T-cell (primary cell): ENCODE results near the gene EDDM3A. TPM values are rescaled to one million over a fixed set of nuclear protein-coding genes. Genes with fewer than 3 reads are reported as not detected.
"Not testable (repeated sequence)": the region's sequence is repeated elsewhere in the genome, so short reads cannot be mapped to it uniquely, and the experiment has no call there.

Source experiments
- ATAC-seq, 4 experiments: fragments of 200-7000 bp in 3 of 4; fragments of 150-1000 bp in 1 of 4; cut with Tn5 transposase; replicated peaks in 1 of 4; 1 replicate in 3 of 4; 2 replicates in 1 of 4; pipeline ENCODE4 v1.10.0; 2021; ENCODE audit warnings: moderate library complexity in 3 of 4, mild to moderate bottlenecking in 2 of 4, moderate number of reproducible peaks in 1 of 4
- CTCF ChIA-PET, 2 donors: fragments of 300-600 bp; sonication (Branson Sonifier 250); formaldehyde crosslinking; loops; one replicate each; lab custom pipeline; 2022; ENCODE audit warnings: antibody characterized with exemption in 2 of 2; lab: Charles Lee
- POLR2A ChIA-PET, 2 donors: fragments of 300-600 bp; sonication (Branson Sonifier 250); formaldehyde crosslinking; loops; one replicate each; lab custom pipeline; 2022; ENCODE audit warnings: antibody characterized with exemption in 2 of 2; lab: Charles Lee
- DNase-seq, 35 experiments: peaks; one replicate each; pipeline versions ENCODE4 v3.0.0 to v3.0.0-alpha.2; 2013 to 2023
- H3K27ac ChIP-seq: one replicate; pipeline ENCODE4 v1.5.1; 2013; ENCODE audit warnings: low read length
- H3K27me3 ChIP-seq, 2 experiments: replicated peaks in 1 of 2; 1 replicate in 1 of 2; 2 replicates in 1 of 2; pipeline versions ENCODE4 v1.6.1 to v1.7.0; 2013; ENCODE audit warnings: low read length in 1 of 2, mixed read lengths in 1 of 2; ENCODE audit not compliant: control insufficient read depth in 2 of 2, insufficient read depth in 2 of 2; ENCODE audit errors: extremely low read depth in 1 of 2
- H3K36me3 ChIP-seq, 2 donors: 1 replicate in 1 of 2; 2 replicates in 1 of 2; pipeline versions ENCODE4 v1.6.1 to v1.7.0; 2013; ENCODE audit warnings: low read length in 1 of 2; ENCODE audit not compliant: control insufficient read depth in 2 of 2, insufficient read depth in 1 of 2; ENCODE audit errors: extremely low read depth in 1 of 2
- H3K4me1 ChIP-seq, 2 experiments: 1 replicate in 1 of 2; 2 replicates in 1 of 2; pipeline versions ENCODE4 v1.6.1 to v1.7.0; 2013; ENCODE audit warnings: low read length in 2 of 2, mixed read lengths in 1 of 2; ENCODE audit not compliant: insufficient read depth in 2 of 2, control insufficient read depth in 1 of 2; ENCODE audit errors: extremely low read depth in 1 of 2
- H3K4me3 ChIP-seq, 2 donors: 1 replicate in 1 of 2; 2 replicates in 1 of 2; pipeline versions ENCODE4 v1.5.1 to v1.7.0; 2013; ENCODE audit warnings: mild to moderate bottlenecking in 2 of 2, low read length in 1 of 2, moderate library complexity in 1 of 2; ENCODE audit not compliant: control insufficient read depth in 1 of 2; ENCODE audit errors: extremely low read depth in 1 of 2
- H3K9me3 ChIP-seq: 2 replicates; pipeline ENCODE4 v1.7.0; 2013
- H3K27ac Mint-ChIP-seq, 2 donors: one replicate each; pipeline ENCODE4 v1.8.0; 2020 to 2021; ENCODE audit warnings: mild to moderate bottlenecking in 2 of 2, mixed read lengths in 2 of 2
- H3K27me3 Mint-ChIP-seq, 2 donors: one replicate each; pipeline ENCODE4 v1.8.0; 2021 to 2022; ENCODE audit warnings: mixed read lengths in 2 of 2
- H3K36me3 Mint-ChIP-seq: one replicate; pipeline ENCODE4 v1.8.0; 2021; ENCODE audit warnings: mixed read lengths
- H3K4me1 Mint-ChIP-seq, 3 donors: one replicate each; pipeline ENCODE4 v1.8.0; 2020 to 2022; ENCODE audit warnings: mixed read lengths in 3 of 3, mild to moderate bottlenecking in 1 of 3
- H3K4me3 Mint-ChIP-seq, 3 donors: one replicate each; pipeline ENCODE4 v1.8.0; 2020 to 2022; ENCODE audit warnings: mild to moderate bottlenecking in 3 of 3, mixed read lengths in 3 of 3, moderate library complexity in 3 of 3
- H3K9me3 Mint-ChIP-seq, 3 donors: one replicate each; pipeline ENCODE4 v1.8.0; 2020 to 2022; ENCODE audit warnings: mixed read lengths in 3 of 3
- WGBS: methylation state at CpG from one replicate; pipeline ENCODE4 v1.1.5; 2013; ENCODE audit warnings: missing lambda C conversion rate; ENCODE audit not compliant: insufficient coverage; 5-methylcytosine and 5-hydroxymethylcytosine counted together
- total RNA-seq, 35 experiments: library from RNA in 6 of 35; stranded (reverse) in 6 of 35; fragments of 120-200 nt in 1 of 35; gene quantifications; one replicate each; pipeline versions ENCODE4 v1.2.1 to v1.2.4 and lab custom pipeline; 2013 to 2026

EDDM3A gene
- total RNA-seq, 5 donors from 2014 or later (not counting 1 experiment from before 2014, with no cell fraction given) = not detected

DNA sequence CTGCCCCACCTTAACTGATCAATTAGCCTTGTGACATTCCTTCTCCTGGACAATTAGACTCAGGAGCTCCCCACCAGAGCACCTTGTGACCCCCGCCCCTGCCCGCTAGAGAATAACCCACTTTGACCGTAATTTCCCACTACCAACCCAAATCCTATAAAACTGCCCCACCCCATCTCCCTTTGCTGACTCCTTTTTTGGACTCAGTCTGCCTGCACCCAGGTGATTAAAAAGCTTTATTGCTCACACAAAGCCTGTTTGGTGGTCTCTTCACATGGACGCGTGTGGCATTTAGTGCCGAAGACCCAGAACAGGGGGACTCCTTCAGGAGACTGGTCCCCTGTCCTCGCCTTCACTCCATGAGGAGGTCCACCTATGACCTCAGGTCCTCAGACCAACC lies 44.7 kb upstream of the EDDM3A start:
- H3K9me3 Mint-ChIP-seq, H3K4me1 ChIP-seq, H3K4me3 Mint-ChIP-seq, H3K27ac ChIP-seq, H3K4me1 Mint-ChIP-seq, ATAC-seq, H3K36me3 ChIP-seq, DNase-seq, H3K27me3 ChIP-seq, H3K27ac Mint-ChIP-seq, H3K36me3 Mint-ChIP-seq, H3K9me3 ChIP-seq, H3K27me3 Mint-ChIP-seq, H3K4me3 ChIP-seq: not testable (repeated sequence)
- WGBS = 81% methylated on average over 5 of the region's 7 CpGs
- ChIA-PET CTCF (interaction anchor here (1.0 to 1.9 kb wide), 4 partner anchors 10 to 270 kb away, joined by 4 to 7 read pairs (median 6); no protein-coding TSS in a partner anchor), POLR2A (interaction anchor here in 1 of 2 donors (0.6 kb wide), 1 partner anchor 110 kb away, joined by 3 read pairs; no protein-coding TSS in a partner anchor)

DNA sequence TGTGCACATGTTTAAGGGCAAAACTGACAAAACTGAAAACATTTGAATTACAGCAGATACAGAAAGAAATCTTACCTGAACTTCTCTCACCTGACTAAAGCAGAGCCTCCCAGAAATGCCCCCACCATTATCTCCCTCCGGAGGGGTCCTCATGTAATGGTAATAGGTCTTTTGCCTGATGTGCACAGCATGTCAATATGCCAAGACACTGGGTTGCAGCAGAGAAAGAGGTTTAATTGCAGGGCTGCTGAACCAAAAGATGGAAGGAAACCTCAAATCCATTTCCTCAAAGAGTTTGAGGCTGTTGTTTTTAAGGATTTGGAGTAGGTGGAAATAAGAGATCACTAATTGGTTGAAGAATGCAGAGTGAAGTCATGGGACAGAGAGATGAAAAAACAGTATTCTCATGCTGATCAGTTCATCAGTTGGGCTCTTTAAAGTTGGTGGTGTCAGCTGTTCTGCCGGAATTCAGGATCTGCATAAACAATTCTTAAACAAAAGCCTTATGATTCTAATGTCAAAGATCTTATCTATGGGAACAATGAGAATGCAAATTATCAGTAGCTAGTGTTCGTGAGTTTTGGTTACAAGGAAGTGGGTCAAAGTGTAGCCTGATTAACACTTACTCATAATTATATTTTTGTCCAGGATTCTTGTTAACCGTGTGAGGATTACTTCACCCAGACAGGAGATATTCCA lies 38.9 kb upstream of the EDDM3A start:
- POLR2A ChIA-PET = no interaction called here
- Histone ChIP-seq H3K36me3 (no peaks in the 10 kb centered on the region), H3K4me1 (no peaks in the 10 kb centered on the region), H3K9me3 (no peaks in the 10 kb centered on the region), H3K4me3 (no peak overlapping the region), H3K27ac (no peak overlapping the region), H3K27me3 (no peaks in the 10 kb centered on the region)
- Mint-ChIP-seq H3K4me1 (no peaks in the 10 kb centered on the region), H3K4me3 (no peak overlapping the region), H3K27me3 (peaks cover 0 to 4% of the 10 kb centered on the region in 2 donors), H3K9me3 (no peaks in the 10 kb centered on the region), H3K27ac (no peak overlapping the region), H3K36me3 (no peaks in the 10 kb centered on the region)
- WGBS = no CpG with 5 or more reads among the region's 4 CpGs
- DNase-seq = no peak
- no peak for ATAC-seq
- CTCF ChIA-PET = interaction anchor here in 1 of 2 donors (0.5 kb wide), 1 partner anchor 164 kb away, joined by 4 read pairs; no protein-coding TSS in a partner anchor

DNA sequence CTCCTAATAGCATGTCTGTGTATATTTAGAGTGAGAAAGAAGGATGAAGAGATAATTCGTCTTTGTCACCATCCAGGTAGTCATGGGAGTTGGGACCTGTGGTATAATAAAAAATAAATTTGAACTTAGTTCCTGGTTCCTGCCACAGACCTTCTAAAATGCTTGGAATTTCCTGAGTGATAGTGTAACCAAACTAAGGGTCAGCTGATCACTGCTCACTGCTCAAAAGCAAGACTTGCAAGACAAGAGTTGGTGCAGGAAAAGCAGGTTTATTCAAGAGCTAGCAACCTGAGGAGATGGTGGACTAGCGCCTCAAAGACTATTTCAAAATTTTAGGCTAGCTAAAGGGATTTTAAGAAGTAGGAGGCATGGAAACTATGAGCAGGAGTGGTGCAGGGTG lies 38.1 kb upstream of the EDDM3A start:
- Mint-ChIP-seq H3K36me3 (no peaks in the 10 kb centered on the region), H3K4me3 (no peak overlapping the region), H3K4me1 (no peaks in the 10 kb centered on the region), H3K27me3 (peaks cover 0 to 4% of the 10 kb centered on the region in 2 donors), H3K27ac (no peak overlapping the region), H3K9me3 (no peaks in the 10 kb centered on the region)
- ATAC-seq (no peak), DNase-seq (no peak)
- ChIA-PET CTCF (interaction anchor here (0.5 to 0.6 kb wide), 3 partner anchors 9 to 163 kb away, joined by 3 to 4 read pairs (median 3); no protein-coding TSS in a partner anchor), POLR2A (no interaction called here)
- H3K9me3 ChIP-seq = no peaks in the 10 kb centered on the region
- no peaks in the 10 kb centered on the region for H3K27me3 ChIP-seq
- no CpG with 5 or more reads among the region's 2 CpGs for WGBS
- H3K4me1 ChIP-seq = no peaks in the 10 kb centered on the region
- H3K27ac ChIP-seq = no peak overlapping the region
- no peaks in the 10 kb centered on the region for H3K36me3 ChIP-seq
- no peak overlapping the region for H3K4me3 ChIP-seq

DNA sequence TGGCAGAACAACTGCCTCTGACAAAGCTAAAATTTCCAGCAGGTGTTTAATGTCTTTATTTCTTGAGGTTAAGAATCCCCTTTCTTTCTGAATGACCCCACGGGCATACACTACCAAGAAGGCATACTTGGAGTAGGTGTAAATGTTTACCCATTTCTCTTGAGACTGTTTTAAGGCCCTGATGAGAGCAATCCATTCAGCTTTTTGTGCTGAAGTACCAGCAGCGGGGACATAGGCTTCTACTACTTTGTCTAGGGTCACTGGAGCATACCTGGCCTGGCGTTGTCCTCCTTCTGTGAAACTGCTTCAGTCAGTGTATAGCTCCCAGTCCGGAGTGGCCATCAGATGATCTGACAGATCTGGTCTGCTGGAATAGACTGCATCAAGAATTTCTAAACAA lies 34.4 kb upstream of the EDDM3A start:
- ChIA-PET CTCF (interaction anchor here in 1 of 2 donors (1.2 kb wide), 1 partner anchor 11 kb away, joined by 4 read pairs; no protein-coding TSS in a partner anchor), POLR2A (no interaction called here)
- Histone ChIP-seq H3K4me3 (no peak overlapping the region), H3K27me3 (no peaks in the 10 kb centered on the region), H3K27ac (no peak overlapping the region), H3K36me3 (no peaks in the 10 kb centered on the region), H3K9me3 (no peaks in the 10 kb centered on the region), H3K4me1 (no peaks in the 10 kb centered on the region)
- Mint-ChIP-seq H3K4me1 (peaks cover 0 to 7% (median 3%) of the 10 kb centered on the region in 3 donors), H3K9me3 (no peaks in the 10 kb centered on the region), H3K27me3 (peaks cover 4 to 8% of the 10 kb centered on the region in 2 donors), H3K36me3 (no peaks in the 10 kb centered on the region), H3K4me3 (no peak overlapping the region), H3K27ac (no peak overlapping the region)
- DNase-seq (no peak), ATAC-seq (no peak)
- WGBS = 63% methylated on average over 3 of the region's 4 CpGs

DNA sequence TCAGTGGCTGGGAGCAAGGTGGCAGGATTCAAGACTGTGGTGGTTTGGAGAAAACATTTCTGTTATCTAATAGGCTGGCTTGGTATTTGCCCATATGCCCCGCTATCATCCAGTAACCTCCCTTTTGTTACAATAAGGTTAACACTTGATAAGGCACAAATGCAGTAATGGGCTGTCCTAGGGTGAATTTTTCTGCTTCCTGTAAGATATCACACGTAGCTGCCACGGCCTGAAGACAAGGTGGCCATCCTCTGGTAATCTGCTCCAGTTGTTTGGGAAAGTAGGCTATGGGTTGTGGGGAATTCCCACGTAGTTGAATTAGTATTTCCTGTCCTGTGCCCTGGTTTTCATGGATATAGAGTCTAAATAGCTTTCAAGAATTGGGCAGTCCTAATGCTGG lies 34.0 kb upstream of the EDDM3A start:
- Mint-ChIP-seq H3K9me3 (peaks cover 0 to 2% (median 0%) of the 10 kb centered on the region in 3 donors), H3K36me3 (no peaks in the 10 kb centered on the region), H3K27me3 (peaks cover 4 to 9% of the 10 kb centered on the region in 2 donors), H3K27ac (no peak overlapping the region), H3K4me3 (no peak overlapping the region), H3K4me1 (peaks cover 0 to 7% (median 3%) of the 10 kb centered on the region in 3 donors)
- POLR2A ChIA-PET = no interaction called here
- WGBS = 14% methylated on average over 3 of the region's 4 CpGs
- H3K36me3 ChIP-seq = no peaks in the 10 kb centered on the region
- H3K9me3 ChIP-seq = no peaks in the 10 kb centered on the region
- H3K4me1 ChIP-seq = no peaks in the 10 kb centered on the region
- ATAC-seq = no peak
- no peak overlapping the region for H3K27ac ChIP-seq
- no peak overlapping the region for H3K4me3 ChIP-seq
- CTCF ChIA-PET = no interaction called here
- H3K27me3 ChIP-seq = no peaks in the 10 kb centered on the region
- no peak for DNase-seq

DNA sequence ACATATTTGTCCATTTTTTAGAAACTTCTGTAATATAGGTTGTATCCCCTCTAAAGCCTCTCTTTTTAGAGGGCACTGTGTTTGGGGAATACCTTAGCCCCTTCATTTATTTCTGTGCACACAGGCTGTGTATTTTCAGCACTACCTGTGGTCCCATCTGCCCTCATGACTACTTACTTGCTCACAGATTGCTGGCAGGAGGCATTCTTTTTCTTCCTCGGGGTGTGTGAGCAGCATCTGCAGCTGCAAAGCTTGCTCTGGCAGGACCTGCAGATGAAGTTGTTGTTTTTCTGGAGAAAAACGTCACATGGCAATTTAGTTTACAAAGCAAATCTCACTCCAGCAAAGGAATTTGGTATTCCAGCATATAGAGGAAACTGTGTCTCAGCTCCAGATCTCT lies 32.8 kb upstream of the EDDM3A start:
- Mint-ChIP-seq H3K9me3 (peaks cover 0 to 4% (median 0%) of the 10 kb centered on the region in 3 donors), H3K27me3 (peaks cover 13 to 15% of the 10 kb centered on the region in 2 donors), H3K4me3 (no peak overlapping the region), H3K27ac (no peak overlapping the region), H3K4me1 (peaks cover 0 to 7% (median 3%) of the 10 kb centered on the region in 3 donors), H3K36me3 (no peaks in the 10 kb centered on the region)
- H3K9me3 ChIP-seq = no peaks in the 10 kb centered on the region
- no peaks in the 10 kb centered on the region for H3K27me3 ChIP-seq
- ATAC-seq = no peak
- WGBS = no CpG with 5 or more reads among the region's 2 CpGs
- POLR2A ChIA-PET = no interaction called here
- no peaks in the 10 kb centered on the region for H3K36me3 ChIP-seq
- CTCF ChIA-PET = no interaction called here
- H3K27ac ChIP-seq = no peak overlapping the region
- H3K4me3 ChIP-seq = no peak overlapping the region
- DNase-seq = no peak
- H3K4me1 ChIP-seq = no peaks in the 10 kb centered on the region
